ENCODE results near the gene STIM2. TPM values are rescaled to one million over a fixed set of nuclear protein-coding genes. Genes with fewer than 3 reads are reported as not detected.

STIM2 gene
- total and polyA plus RNA-seq, 9 of the 15 experiments (the other 6 are each of a cell fraction or from before 2014, with no cell fraction given), result 7.2 to 26.8 (median 15.4) TPM

DNA sequence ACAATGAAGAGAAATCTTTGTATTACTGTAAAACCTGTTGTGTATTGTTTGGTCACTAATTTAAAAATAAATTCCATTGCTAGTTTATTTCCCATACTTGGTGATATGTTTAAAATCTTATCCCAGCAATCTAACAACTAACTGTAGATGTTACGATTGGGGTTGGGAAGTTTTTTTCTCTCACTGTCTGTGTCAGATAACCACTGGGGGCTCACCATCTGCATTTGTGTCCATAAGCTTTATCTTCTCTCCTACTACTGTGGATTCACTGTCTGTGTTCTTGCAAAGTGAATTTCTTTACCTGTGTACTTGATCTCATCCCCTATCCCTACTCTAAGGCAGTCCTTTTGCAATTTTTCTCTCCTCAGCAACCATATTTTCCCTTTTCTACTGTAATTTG lies 81.3 kb downstream of the STIM2 start:
- Histone ChIP-seq H3K4me1 (replicated peaks in 1 of 2; ENCODE audit: control insufficient read depth in 2 of 2, insufficient read depth in 2 of 2, low read length in 2 of 2) (peaks cover 3 to 27% of the 10 kb centered on the region in 2 experiments), H3K4me3 (no peak overlapping the region), H3K9me3 (replicated peaks; ENCODE audit: control insufficient read depth, insufficient read depth, low read depth, low read length) (no peaks in the 10 kb centered on the region), H3K4me2 (ENCODE audit: insufficient read depth, low read length) (no peak overlapping the region), H3K27ac (ENCODE audit: extremely low read depth, low read depth, low read length) (no peak overlapping the region), H4K20me1 (replicated peaks; ENCODE audit: control insufficient read depth, insufficient read depth, low read length) (no peaks in the 10 kb centered on the region), H3K9me1 (ENCODE audit: control insufficient read depth, insufficient read depth, low read length) (no peaks in the 10 kb centered on the region), H3K36me3 (ENCODE audit: control insufficient read depth, insufficient read depth, low read length) (no peaks in the 10 kb centered on the region), H3K9ac (ENCODE audit: insufficient read depth in 1 of 2, low read depth in 2 of 2, low read length in 2 of 2) (no peak overlapping the region), H3K79me2 (ENCODE audit: control insufficient read depth, insufficient read depth, low read length) (no peaks in the 10 kb centered on the region), H3K27me3 (ENCODE audit: control insufficient read depth in 2 of 2, insufficient read depth in 2 of 2, low read length in 2 of 2) (no peaks in the 10 kb centered on the region), H2AFZ (ENCODE audit: low read depth, low read length) (no peak overlapping the region)
- no TSS peak for BruUV-seq (replicated peaks)
- in situ Hi-C loops (cut with MboI), result no loop called here
- 19% methylated on average over 1 of the region's 1 CpG for WGBS (ENCODE audit: insufficient coverage, low coverage, missing lambda C conversion rate)
- ChIA-PET CTCF (ENCODE audit: low intra/inter-chr PET ratio) (no interaction called here), POLR2A (no interaction called here)
- intact Hi-C loops (cut with micrococcal nuclease), result no loop called here
- ATAC-seq, result no peak
- DNase-seq (ENCODE audit: extremely low read depth in 1 of 4, low spot score in 3 of 4), result peak in 2 of 4 experiments; percentile 17 to 20
- no peak for FAIRE-seq
- TF ChIP-seq, protein P1, sequence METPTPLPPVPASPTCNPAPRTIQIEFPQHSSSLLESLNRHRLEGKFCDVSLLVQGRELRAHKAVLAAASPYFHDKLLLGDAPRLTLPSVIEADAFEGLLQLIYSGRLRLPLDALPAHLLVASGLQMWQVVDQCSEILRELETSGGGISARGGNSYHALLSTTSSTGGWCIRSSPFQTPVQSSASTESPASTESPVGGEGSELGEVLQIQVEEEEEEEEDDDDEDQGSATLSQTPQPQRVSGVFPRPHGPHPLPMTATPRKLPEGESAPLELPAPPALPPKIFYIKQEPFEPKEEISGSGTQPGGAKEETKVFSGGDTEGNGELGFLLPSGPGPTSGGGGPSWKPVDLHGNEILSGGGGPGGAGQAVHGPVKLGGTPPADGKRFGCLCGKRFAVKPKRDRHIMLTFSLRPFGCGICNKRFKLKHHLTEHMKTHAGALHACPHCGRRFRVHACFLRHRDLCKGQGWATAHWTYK (CRISPR knock-in tag; IDR thresholded peaks at IDR 0.05), result no peak
- TF ChIP-seq HDAC3 (IDR thresholded peaks at IDR 0.05; ENCODE audit: borderline replicate concordance, partially characterized antibody) (no peak), TCF7 (IDR thresholded peaks at IDR 0.05; ENCODE audit: borderline replicate concordance) (no peak), ZNF766 (CRISPR knock-in tag; conservative IDR thresholded peaks at IDR 0.05) (no peak), ZNF507 (tag; conservative IDR thresholded peaks at IDR 0.05) (no peak), ZNF384 (IDR thresholded peaks at IDR 0.05; ENCODE audit: low read depth, low read length) (0 out of 2 replicates have a peak, but pooled peaks have one; percentile 32), CBFA2T3 (IDR thresholded peaks at IDR 0.05) (peak; percentile 62), SRSF1 (IDR thresholded peaks at IDR 0.05; ENCODE audit: low read depth, low read length) (no peak), SAFB (IDR thresholded peaks at IDR 0.05; ENCODE audit: borderline replicate concordance, low read depth, low read length) (no peak), ZNF324 (CRISPR knock-in tag; IDR thresholded peaks at IDR 0.05) (no peak), ZBTB7A (IDR thresholded peaks at IDR 0.05; ENCODE audit: borderline replicate concordance, control insufficient read depth, low read depth, low read length) (no peak), FOXA1 (IDR thresholded peaks at IDR 0.05; ENCODE audit: borderline replicate concordance) (no peak), PRMT5 (CRISPR knock-in tag; IDR thresholded peaks at IDR 0.05) (no peak), DDX20 (tag; IDR thresholded peaks at IDR 0.05; ENCODE audit: low read depth) (no peak), ZNF184 (CRISPR knock-in tag; IDR thresholded peaks at IDR 0.05) (no peak), EZH2 (IDR thresholded peaks at IDR 0.05; ENCODE audit: borderline replicate concordance, low read depth, low read length) (no peak), PHF21A (IDR thresholded peaks at IDR 0.05; ENCODE audit: borderline replicate concordance, low read depth) (no peak), MCM3 (IDR thresholded peaks at IDR 0.05) (no peak)
- TF ChIP-seq, protein P2, sequence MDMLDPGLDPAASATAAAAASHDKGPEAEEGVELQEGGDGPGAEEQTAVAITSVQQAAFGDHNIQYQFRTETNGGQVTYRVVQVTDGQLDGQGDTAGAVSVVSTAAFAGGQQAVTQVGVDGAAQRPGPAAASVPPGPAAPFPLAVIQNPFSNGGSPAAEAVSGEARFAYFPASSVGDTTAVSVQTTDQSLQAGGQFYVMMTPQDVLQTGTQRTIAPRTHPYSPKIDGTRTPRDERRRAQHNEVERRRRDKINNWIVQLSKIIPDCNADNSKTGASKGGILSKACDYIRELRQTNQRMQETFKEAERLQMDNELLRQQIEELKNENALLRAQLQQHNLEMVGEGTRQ (CRISPR knock-in tag; IDR thresholded peaks at IDR 0.05), result no peak
- TF ChIP-seq, protein P3, sequence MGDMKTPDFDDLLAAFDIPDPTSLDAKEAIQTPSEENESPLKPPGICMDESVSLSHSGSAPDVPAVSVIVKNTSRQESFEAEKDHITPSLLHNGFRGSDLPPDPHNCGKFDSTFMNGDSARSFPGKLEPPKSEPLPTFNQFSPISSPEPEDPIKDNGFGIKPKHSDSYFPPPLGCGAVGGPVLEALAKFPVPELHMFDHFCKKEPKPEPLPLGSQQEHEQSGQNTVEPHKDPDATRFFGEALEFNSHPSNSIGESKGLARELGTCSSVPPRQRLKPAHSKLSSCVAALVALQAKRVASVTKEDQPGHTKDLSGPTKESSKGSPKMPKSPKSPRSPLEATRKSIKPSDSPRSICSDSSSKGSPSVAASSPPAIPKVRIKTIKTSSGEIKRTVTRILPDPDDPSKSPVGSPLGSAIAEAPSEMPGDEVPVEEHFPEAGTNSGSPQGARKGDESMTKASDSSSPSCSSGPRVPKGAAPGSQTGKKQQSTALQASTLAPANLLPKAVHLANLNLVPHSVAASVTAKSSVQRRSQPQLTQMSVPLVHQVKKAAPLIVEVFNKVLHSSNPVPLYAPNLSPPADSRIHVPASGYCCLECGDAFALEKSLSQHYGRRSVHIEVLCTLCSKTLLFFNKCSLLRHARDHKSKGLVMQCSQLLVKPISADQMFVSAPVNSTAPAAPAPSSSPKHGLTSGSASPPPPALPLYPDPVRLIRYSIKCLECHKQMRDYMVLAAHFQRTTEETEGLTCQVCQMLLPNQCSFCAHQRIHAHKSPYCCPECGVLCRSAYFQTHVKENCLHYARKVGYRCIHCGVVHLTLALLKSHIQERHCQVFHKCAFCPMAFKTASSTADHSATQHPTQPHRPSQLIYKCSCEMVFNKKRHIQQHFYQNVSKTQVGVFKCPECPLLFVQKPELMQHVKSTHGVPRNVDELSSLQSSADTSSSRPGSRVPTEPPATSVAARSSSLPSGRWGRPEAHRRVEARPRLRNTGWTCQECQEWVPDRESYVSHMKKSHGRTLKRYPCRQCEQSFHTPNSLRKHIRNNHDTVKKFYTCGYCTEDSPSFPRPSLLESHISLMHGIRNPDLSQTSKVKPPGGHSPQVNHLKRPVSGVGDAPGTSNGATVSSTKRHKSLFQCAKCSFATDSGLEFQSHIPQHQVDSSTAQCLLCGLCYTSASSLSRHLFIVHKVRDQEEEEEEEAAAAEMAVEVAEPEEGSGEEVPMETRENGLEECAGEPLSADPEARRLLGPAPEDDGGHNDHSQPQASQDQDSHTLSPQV (IDR thresholded peaks at IDR 0.05), result no peak

Measured in K562 (cell line).